ENCODE measurements around the gene ANXA6.

- TF ChIP-seq CTCF (IDR thresholded peaks at IDR 0.05; ENCODE audit: poor library complexity) (no peak), EZH2 (IDR thresholded peaks at IDR 0.05; ENCODE audit: borderline replicate concordance) (no peak)
These were observed 84.3 kb downstream of the ANXA6 start for GRCh38 chr5:151073280-151073679.
